SK-N-SH (cell line): ENCODE data around the gene BFSP2. TPM values are rescaled to one million over a fixed set of nuclear protein-coding genes. Genes with fewer than 3 reads are reported as not detected.

ENCODE experiments used
- CTCF ChIA-PET: fragments of 300-600, 350-600 bp; formaldehyde crosslinking; extraction: SDS; loops from one replicate; lab custom pipeline; 2021; lab: Yijun Ruan, JAX
- POLR2A ChIA-PET: fragments of 350-600 bp; sonication (Branson Sonifier 250); formaldehyde crosslinking; extraction: SDS; loops from one replicate; lab custom pipeline; 2020; ENCODE audit warnings: antibody characterized with exemption, inconsistent platforms; lab: Yijun Ruan, JAX
- DNase-seq: peaks from one replicate; pipeline ENCODE4 v3.0.0; 2012
- H2AFZ ChIP-seq: fragments of 200-600 bp; sonication (generic); 2 replicates; pipeline ENCODE4 v1.8.1; 2016; ENCODE audit warnings: antibody characterized with exemption, mild to moderate bottlenecking, low read depth
- H3F3A ChIP-seq: fragments of 200-600 bp; sonication (generic); replicated peaks from 2 replicates; pipeline ENCODE3; 2016; ENCODE audit warnings: antibody characterized with exemption, mild to moderate bottlenecking; ENCODE audit not compliant: insufficient read depth
- H3K27ac ChIP-seq, 2 experiments: fragments of 200-500 bp in 1 of 2; fragments of 200-600 bp in 1 of 2; sonication (Bioruptor generic) in 1 of 2; sonication (generic), shearing (Covaris generic) in 1 of 2; 2 replicates each; pipeline versions ENCODE4 v1.5.1 to v1.6.1; 2014 to 2016; ENCODE audit warnings: low read depth in 2 of 2, inconsistent platforms in 1 of 2, low read length in 1 of 2, mild to moderate bottlenecking in 1 of 2, mixed read lengths in 1 of 2
- H3K27me3 ChIP-seq: fragments of 200-600 bp; sonication (generic), shearing (Covaris generic); 2 replicates; pipeline ENCODE4 v1.6.1; 2016; ENCODE audit warnings: mixed run types; ENCODE audit not compliant: insufficient read depth
- H3K36me3 ChIP-seq, 2 experiments: fragments of 200-500 bp in 1 of 2; fragments of 200-600 bp in 1 of 2; sonication (Bioruptor generic) in 1 of 2; sonication (generic) in 1 of 2; replicated peaks in 1 of 2; 2 replicates each; pipeline versions ENCODE3 to v1.5.1; 2014 to 2016; ENCODE audit warnings: low read length in 1 of 2, mild to moderate bottlenecking in 1 of 2; ENCODE audit not compliant: insufficient read depth in 2 of 2, control insufficient read depth in 1 of 2
- H3K4me1 ChIP-seq, 2 experiments: fragments of 200-500 bp in 1 of 2; fragments of 200-600 bp in 1 of 2; sonication (Bioruptor generic) in 1 of 2; sonication (generic), shearing (Covaris generic) in 1 of 2; 2 replicates each; pipeline versions ENCODE4 v1.5.1 to v1.6.1; 2014 to 2016; ENCODE audit warnings: low read depth in 1 of 2, low read length in 1 of 2, mixed run types in 1 of 2; ENCODE audit not compliant: insufficient read depth in 2 of 2, control insufficient read depth in 1 of 2
- H3K4me2 ChIP-seq: fragments of 200-600 bp; sonication (generic), shearing (Covaris generic); 2 replicates; pipeline ENCODE4 v1.6.1; 2017; ENCODE audit warnings: mixed run types
- H3K4me3 ChIP-seq, 2 experiments: fragments of 200-500 bp in 1 of 2; fragments of 200-600 bp in 1 of 2; sonication (Bioruptor generic) in 1 of 2; sonication (generic), shearing (Covaris generic) in 1 of 2; 2 replicates each; pipeline versions ENCODE4 v1.5.1 to v1.8.1; 2014 to 2016; ENCODE audit warnings: low read depth in 2 of 2, inconsistent platforms in 1 of 2, low read length in 1 of 2, mild to moderate bottlenecking in 1 of 2, mixed read lengths in 1 of 2, moderate library complexity in 1 of 2
- H3K79me2 ChIP-seq: fragments of 200-600 bp; sonication (generic); 2 replicates; pipeline ENCODE4 v1.8.1; 2017; ENCODE audit warnings: mild to moderate bottlenecking; ENCODE audit not compliant: insufficient read depth
- H3K9ac ChIP-seq: fragments of 200-600 bp; sonication (generic); 2 replicates; pipeline ENCODE4 v1.6.1; 2017; ENCODE audit warnings: mixed run types
- H3K9me2 ChIP-seq: fragments of 200-600 bp; sonication (generic); 2 replicates; pipeline ENCODE4 v1.6.1; 2017; ENCODE audit warnings: mixed run types
- H3K9me3 ChIP-seq: fragments of 200-600 bp; sonication (generic); 2 replicates; pipeline ENCODE4 v1.6.1; 2017; ENCODE audit warnings: mixed run types, mild to moderate bottlenecking, moderate library complexity
- H4K20me1 ChIP-seq: fragments of 200-600 bp; sonication (generic); 2 replicates; pipeline ENCODE4 v1.6.1; 2017; ENCODE audit warnings: mild to moderate bottlenecking, mixed run types; ENCODE audit not compliant: insufficient read depth
- CHD2 ChIP-seq: fragments of 150-350 bp; IDR thresholded peaks from 2 replicates; pipeline ENCODE4 v1.6.1; 2018; ENCODE audit warnings: low read length; ENCODE audit not compliant: partially characterized antibody
- EP300 ChIP-seq, 2 experiments: IDR thresholded peaks; 2 replicates each; pipeline versions ENCODE4 v1.4.0 to v1.6.1; 2012; ENCODE audit warnings: borderline replicate concordance in 1 of 2, low read depth in 1 of 2, low read length in 1 of 2
- FOSL2 ChIP-seq: IDR thresholded peaks from 2 replicates; pipeline ENCODE4 v1.4.0; 2012; ENCODE audit warnings: low read depth, mild to moderate bottlenecking, moderate library complexity, borderline replicate concordance
- FOXJ3 ChIP-seq: sonication (generic); formaldehyde crosslinking; IDR thresholded peaks from 2 replicates; pipeline ENCODE4 v1.5.1; 2020; ENCODE audit warnings: mild to moderate bottlenecking, missing genetic modification reagents
- FOXM1 ChIP-seq: IDR thresholded peaks from 2 replicates; pipeline ENCODE4 v1.4.0; 2012; ENCODE audit warnings: low read depth, mild to moderate bottlenecking
- GABPA ChIP-seq: IDR thresholded peaks from 2 replicates; pipeline ENCODE4 v1.4.0; 2012; ENCODE audit warnings: low read depth, mild to moderate bottlenecking
- GATA2 ChIP-seq: sonication (generic); formaldehyde crosslinking; IDR thresholded peaks from 2 replicates; pipeline ENCODE4 v1.5.0; 2020; ENCODE audit warnings: mild to moderate bottlenecking, missing genetic modification reagents
- JUND ChIP-seq: IDR thresholded peaks from 2 replicates; pipeline ENCODE4 v1.4.0; 2012
- MAX ChIP-seq: IDR thresholded peaks from 2 replicates; pipeline ENCODE4 v1.4.0; 2012; ENCODE audit warnings: low read depth
- MXI1 ChIP-seq: IDR thresholded peaks from 2 replicates; pipeline ENCODE4 v1.6.1; 2012; ENCODE audit warnings: mild to moderate bottlenecking, low read depth, low read length, improper control_type of control experiment
- NFIC ChIP-seq: IDR thresholded peaks from 2 replicates; pipeline ENCODE4 v1.4.0; 2012; ENCODE audit warnings: borderline replicate concordance
- PBX3 ChIP-seq: IDR thresholded peaks from 2 replicates; pipeline ENCODE4; 2012
- POLR2AphosphoS5 ChIP-seq: IDR thresholded peaks from 2 replicates; pipeline ENCODE4 v1.6.1; 2012; ENCODE audit warnings: low read depth, low read length
- RCOR1 ChIP-seq: fragments of 150-350 bp; IDR thresholded peaks from 2 replicates; pipeline ENCODE4 v1.6.1; 2017; ENCODE audit warnings: antibody characterized with exemption, low read length
- RXRA ChIP-seq: IDR thresholded peaks from 2 replicates; pipeline ENCODE4 v1.4.0; 2012; ENCODE audit warnings: low read depth, mild to moderate bottlenecking, borderline replicate concordance
- TEAD4 ChIP-seq: IDR thresholded peaks from 2 replicates; pipeline ENCODE4 v1.4.0; 2012; ENCODE audit warnings: mild to moderate bottlenecking, borderline replicate concordance; ENCODE audit not compliant: insufficient read depth
- ZBTB33 ChIP-seq: IDR thresholded peaks from 2 replicates; pipeline ENCODE4 v1.4.0; 2012; ENCODE audit warnings: low read depth, borderline replicate concordance
- WGBS: methylation state at CpG from one replicate; pipeline ENCODE4 v1.1.6; 2017; ENCODE audit warnings: low lambda C conversion rate; 5-methylcytosine and 5-hydroxymethylcytosine counted together
- polyA plus RNA-seq, 3 experiments: library from polyadenylated mRNA; depleted of rRNA; stranded (reverse); fragments of >200 nt; gene quantifications; 2 replicates each; pipeline ENCODE4 v1.2.3, GENCODE V29; 2012
- TF ChIP-seq, protein P1 (sequence below): fragments of 200-600 bp; sonication (generic); IDR thresholded peaks from 2 replicates; pipeline ENCODE4 v1.6.1; 2017; ENCODE audit warnings: antibody characterized with exemption, mild to moderate bottlenecking, moderate library complexity
- TF ChIP-seq, protein P2 (sequence below): fragments of 150-350 bp; IDR thresholded peaks from 2 replicates; pipeline ENCODE4 v1.6.1; 2017; ENCODE audit warnings: antibody characterized with exemption, low read length, low read depth, borderline replicate concordance
- TF ChIP-seq, protein P3 (sequence below): IDR thresholded peaks from 2 replicates; pipeline ENCODE4 v1.6.1; 2012; ENCODE audit warnings: mild to moderate bottlenecking, low read depth, low read length, moderate library complexity

Gene BFSP2
- polyA plus RNA-seq, 1 of the 3 experiments (the other 2 are of a cell fraction) = not detected

DNA sequence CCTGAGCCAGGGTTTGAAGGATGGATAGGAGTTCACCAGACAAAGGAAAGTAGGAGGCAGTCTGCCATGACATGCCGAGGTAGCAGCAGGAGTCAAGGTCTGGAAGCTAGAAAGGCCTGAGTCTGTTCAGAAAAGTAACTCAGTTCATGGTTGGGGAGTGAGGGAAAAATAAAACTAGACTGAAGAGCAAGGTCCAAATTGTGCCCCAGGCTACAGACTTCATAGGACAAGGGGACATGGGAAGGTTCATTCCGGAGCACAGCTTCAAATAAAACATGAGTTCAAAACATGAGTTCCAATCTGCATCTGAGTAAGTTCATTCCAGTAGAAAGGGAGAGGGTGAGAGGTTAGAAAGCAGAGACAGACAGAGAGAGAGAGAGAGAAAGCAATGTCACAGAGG, 39.7 kb downstream of the BFSP2 start:
- H4K20me1 ChIP-seq = no peaks in the 10 kb centered on the region
- WGBS = 59% methylated on average over 2 of the region's 2 CpGs
- no peaks in the 10 kb centered on the region for H3F3A ChIP-seq
- H3K9me3 ChIP-seq = no peaks in the 10 kb centered on the region
- H3K9me2 ChIP-seq = no peaks in the 10 kb centered on the region
- no peaks in the 10 kb centered on the region for H3K36me3 ChIP-seq
- no peaks in the 10 kb centered on the region; a peak in 1 of 4 replicates for H3K4me1 ChIP-seq
- POLR2A ChIA-PET = no interaction called here
- no peak for DNase-seq
- no peaks in the 10 kb centered on the region for H3K27me3 ChIP-seq
- H3K79me2 ChIP-seq = no peaks in the 10 kb centered on the region
- H3K4me2 ChIP-seq = no peak overlapping the region
- CTCF ChIA-PET = interaction anchor here (2.1 to 3.8 kb wide), 3 partner anchors 16 to 708 kb away, joined by 5 to 20 read pairs (median 10); no protein-coding TSS in a partner anchor
- no peak overlapping the region for H3K27ac ChIP-seq
- no peak overlapping the region for H3K9ac ChIP-seq
- no peak overlapping the region for H2AFZ ChIP-seq
- no peak for TF ChIP-seq CHD2
- no peak for TF ChIP-seq RCOR1
- TF ChIP-seq ZBTB33 = no peak
- no peak for TF ChIP-seq EP300 (IDR thresholded peaks at IDR 0.05; ENCODE audit: borderline replicate concordance in 1 of 2, low read depth in 1 of 2, low read length in 1 of 2)
- no peak for TF ChIP-seq MAX
- no peak for TF ChIP-seq MXI1
- no peak for TF ChIP-seq GABPA
- no peak for TF ChIP-seq POLR2AphosphoS5
- TF ChIP-seq, protein P1, sequence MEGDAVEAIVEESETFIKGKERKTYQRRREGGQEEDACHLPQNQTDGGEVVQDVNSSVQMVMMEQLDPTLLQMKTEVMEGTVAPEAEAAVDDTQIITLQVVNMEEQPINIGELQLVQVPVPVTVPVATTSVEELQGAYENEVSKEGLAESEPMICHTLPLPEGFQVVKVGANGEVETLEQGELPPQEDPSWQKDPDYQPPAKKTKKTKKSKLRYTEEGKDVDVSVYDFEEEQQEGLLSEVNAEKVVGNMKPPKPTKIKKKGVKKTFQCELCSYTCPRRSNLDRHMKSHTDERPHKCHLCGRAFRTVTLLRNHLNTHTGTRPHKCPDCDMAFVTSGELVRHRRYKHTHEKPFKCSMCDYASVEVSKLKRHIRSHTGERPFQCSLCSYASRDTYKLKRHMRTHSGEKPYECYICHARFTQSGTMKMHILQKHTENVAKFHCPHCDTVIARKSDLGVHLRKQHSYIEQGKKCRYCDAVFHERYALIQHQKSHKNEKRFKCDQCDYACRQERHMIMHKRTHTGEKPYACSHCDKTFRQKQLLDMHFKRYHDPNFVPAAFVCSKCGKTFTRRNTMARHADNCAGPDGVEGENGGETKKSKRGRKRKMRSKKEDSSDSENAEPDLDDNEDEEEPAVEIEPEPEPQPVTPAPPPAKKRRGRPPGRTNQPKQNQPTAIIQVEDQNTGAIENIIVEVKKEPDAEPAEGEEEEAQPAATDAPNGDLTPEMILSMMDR = no peak
- no peak for TF ChIP-seq FOXM1
- TF ChIP-seq, protein P2, sequence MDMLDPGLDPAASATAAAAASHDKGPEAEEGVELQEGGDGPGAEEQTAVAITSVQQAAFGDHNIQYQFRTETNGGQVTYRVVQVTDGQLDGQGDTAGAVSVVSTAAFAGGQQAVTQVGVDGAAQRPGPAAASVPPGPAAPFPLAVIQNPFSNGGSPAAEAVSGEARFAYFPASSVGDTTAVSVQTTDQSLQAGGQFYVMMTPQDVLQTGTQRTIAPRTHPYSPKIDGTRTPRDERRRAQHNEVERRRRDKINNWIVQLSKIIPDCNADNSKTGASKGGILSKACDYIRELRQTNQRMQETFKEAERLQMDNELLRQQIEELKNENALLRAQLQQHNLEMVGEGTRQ = no peak
- TF ChIP-seq FOSL2 = no peak
- TF ChIP-seq RXRA = no peak
- no peak for TF ChIP-seq TEAD4
- no peak for TF ChIP-seq PBX3
- TF ChIP-seq NFIC = no peak
- TF ChIP-seq, protein P3, sequence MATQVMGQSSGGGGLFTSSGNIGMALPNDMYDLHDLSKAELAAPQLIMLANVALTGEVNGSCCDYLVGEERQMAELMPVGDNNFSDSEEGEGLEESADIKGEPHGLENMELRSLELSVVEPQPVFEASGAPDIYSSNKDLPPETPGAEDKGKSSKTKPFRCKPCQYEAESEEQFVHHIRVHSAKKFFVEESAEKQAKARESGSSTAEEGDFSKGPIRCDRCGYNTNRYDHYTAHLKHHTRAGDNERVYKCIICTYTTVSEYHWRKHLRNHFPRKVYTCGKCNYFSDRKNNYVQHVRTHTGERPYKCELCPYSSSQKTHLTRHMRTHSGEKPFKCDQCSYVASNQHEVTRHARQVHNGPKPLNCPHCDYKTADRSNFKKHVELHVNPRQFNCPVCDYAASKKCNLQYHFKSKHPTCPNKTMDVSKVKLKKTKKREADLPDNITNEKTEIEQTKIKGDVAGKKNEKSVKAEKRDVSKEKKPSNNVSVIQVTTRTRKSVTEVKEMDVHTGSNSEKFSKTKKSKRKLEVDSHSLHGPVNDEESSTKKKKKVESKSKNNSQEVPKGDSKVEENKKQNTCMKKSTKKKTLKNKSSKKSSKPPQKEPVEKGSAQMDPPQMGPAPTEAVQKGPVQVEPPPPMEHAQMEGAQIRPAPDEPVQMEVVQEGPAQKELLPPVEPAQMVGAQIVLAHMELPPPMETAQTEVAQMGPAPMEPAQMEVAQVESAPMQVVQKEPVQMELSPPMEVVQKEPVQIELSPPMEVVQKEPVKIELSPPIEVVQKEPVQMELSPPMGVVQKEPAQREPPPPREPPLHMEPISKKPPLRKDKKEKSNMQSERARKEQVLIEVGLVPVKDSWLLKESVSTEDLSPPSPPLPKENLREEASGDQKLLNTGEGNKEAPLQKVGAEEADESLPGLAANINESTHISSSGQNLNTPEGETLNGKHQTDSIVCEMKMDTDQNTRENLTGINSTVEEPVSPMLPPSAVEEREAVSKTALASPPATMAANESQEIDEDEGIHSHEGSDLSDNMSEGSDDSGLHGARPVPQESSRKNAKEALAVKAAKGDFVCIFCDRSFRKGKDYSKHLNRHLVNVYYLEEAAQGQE = no peak
- no peak for TF ChIP-seq FOXJ3 (CRISPR knock-in tag)
- no peak for TF ChIP-seq JUND
- TF ChIP-seq GATA2 (CRISPR knock-in tag) = no peak
- no peak overlapping the region for H3K4me3 ChIP-seq
